Measurements from ENCODE around the gene ALAS1.

ALAS1 gene

DNA sequence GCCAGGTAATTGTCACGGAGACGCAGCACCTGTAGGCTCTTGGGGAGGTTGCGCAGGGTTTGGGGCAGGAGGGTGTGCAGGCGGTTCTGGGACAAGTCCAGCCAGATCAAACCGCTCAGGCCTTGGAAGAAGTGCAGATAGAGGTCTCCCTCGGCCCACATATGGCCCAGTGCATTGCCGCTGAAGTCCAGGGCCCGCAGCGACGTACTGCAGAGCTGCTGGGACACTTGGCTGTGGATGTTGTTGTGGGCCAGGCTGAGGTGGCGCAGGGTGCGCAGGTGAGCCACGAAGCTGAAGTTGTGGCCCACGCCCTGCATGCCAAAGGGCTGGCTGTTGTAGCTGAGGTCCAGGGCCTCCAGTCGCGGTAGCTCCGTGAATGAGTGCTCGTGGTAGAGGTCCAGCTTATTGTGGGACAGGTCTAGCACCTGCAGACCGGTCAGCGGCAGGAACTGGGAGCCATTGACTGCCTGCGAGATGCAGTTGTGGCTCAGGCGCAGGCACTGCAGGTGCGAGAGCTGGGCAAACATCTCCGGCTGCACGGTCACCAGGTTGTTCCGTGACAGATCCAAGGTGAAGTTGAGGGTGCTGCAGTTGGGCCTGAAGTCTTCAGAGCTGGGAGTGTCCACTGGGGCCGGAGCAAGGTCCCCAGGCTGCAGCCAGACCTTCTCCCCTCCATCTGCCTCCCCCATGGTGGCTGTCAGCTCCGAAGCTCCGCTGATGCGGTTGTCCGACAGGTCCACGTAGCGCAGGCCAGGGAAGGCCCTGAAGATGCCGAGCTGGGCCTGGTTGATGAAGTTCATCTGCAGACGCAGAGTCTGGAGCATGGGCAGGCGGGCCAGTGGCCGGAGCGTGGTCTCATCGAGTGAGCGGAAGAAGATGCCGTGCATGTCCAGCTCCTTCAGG, 24.6 kb downstream of the ALAS1 start:
- 95 to 96% methylated on average over 40 to 41 of the region's 41 CpGs for WGBS, 2 experiments (ENCODE audit: insufficient coverage in 2 of 2)
- H3K4me1 ChIP-seq (ENCODE audit: control insufficient read depth, insufficient read depth, low read length, poor library complexity, severe bottlenecking) = peaks cover 12% of the 10 kb centered on the region
- no peaks in the 10 kb centered on the region for H3K9me3 ChIP-seq (ENCODE audit: control insufficient read depth, low read length)
- H3K36me3 ChIP-seq (ENCODE audit: control insufficient read depth, insufficient read depth, low read length) = peaks cover 2% of the 10 kb centered on the region
- H3K4me3 ChIP-seq (ENCODE audit: extremely low read depth, insufficient read depth, low read length, poor library complexity, severe bottlenecking) = no peak overlapping the region
- H3K27ac ChIP-seq (ENCODE audit: low read depth, low read length, severe bottlenecking) = no peak overlapping the region

DNA sequence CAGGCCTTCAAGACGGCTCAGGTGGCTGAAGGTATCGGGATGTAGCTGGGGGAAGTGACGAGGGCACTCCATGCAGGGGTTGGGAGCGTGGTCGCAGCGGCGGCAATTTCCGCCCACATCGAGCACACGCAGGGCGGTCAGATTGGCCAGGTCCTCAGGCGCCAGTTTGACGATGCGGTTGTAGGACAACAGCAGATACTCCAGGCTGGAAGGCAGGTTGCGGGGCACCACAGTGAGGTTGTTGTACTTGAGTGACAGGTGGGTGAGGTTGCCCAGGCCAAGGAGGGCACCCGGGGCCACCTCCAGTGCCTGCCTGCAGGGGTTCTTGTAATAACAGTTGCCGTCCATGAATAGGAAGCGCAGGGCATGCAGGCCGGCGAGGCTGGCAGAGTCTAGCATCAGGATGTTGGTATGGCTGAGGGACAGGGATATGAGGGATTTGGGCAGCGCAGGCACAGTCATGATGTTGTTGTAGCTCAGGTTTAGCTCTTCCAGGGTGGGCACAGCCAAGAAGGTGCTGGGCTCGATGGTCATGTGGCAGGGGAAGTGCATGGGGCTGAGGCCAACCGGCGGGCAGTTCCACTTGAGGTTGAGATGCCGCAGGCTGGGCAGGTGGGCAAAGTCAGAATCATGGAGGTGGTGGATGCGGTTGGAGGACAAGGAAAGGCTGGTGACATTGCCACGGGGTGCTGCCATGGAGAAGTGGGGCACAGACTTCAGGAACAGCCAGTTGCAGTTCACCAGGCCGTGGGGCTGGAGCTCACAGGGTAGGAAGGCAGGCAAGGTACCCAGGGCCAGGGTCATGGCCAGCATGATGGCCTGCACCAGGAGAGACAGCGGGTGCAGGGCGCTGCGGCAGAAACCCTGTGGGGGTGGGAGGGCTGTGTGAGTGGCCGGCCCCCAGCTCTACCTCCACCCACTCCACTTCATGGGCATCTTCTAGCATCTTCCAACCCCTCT, 25.8 kb downstream of the ALAS1 start:
- peaks cover 5% of the 10 kb centered on the region for H3K4me1 ChIP-seq (ENCODE audit: control insufficient read depth, insufficient read depth, low read length, poor library complexity, severe bottlenecking)
- WGBS, 2 experiments (ENCODE audit: insufficient coverage in 2 of 2) = 93 to 94% methylated on average over 28 of the region's 32 CpGs
- H3K36me3 ChIP-seq (ENCODE audit: control insufficient read depth, insufficient read depth, low read length) = peaks cover 6% of the 10 kb centered on the region
- H3K4me3 ChIP-seq (ENCODE audit: extremely low read depth, insufficient read depth, low read length, poor library complexity, severe bottlenecking) = no peak overlapping the region
- no peaks in the 10 kb centered on the region for H3K9me3 ChIP-seq (ENCODE audit: control insufficient read depth, low read length)
- no peak overlapping the region for H3K27ac ChIP-seq (ENCODE audit: low read depth, low read length, severe bottlenecking)

DNA sequence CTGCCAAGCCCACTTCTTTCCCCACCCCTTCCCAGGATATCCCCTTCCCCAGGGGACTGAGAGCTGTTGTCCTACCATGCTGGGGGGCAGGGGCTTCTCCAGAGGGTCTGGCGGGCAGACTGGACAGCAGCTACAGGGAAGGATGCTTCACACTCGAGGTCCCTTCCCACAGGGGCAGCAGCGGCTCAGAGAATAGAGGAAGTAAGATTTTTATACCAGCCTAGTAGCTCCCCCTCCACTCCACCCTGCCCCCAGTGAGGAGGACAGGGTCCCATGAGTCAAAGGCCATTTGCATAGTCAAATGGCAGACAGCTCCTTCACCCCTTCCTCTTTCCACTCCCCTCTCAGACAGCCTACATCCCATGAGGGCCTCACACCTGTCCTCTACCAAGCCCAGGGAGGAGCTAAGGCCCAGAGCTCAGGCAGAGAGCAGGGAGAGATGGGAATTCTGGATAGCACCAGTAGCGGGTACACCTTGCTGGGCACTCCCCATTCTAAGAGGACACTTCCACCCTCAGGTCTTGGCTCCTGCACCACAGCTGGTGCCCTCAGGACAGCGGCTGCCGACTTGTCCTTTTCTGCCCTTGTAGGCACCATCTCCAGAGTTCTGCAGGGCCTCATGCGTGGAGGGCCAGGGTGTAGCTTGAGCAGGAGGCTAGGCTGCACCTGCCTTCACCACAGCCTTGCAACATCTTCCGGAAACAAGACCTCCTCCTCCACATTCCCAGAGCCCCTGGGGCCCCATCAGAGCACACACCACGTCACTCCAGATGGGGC, 27.7 kb downstream of the ALAS1 start, which contains the start of gene TLR9:
Gene TLR9, minus strand, starts transcription at position 194 of the 777 bp plus-strand sequence. Its CDS starts 116 bp downstream, at position 78.
- H3K9me3 ChIP-seq (ENCODE audit: control insufficient read depth, low read length) = no peaks in the 10 kb centered on the region
- H3K4me3 ChIP-seq (ENCODE audit: extremely low read depth, insufficient read depth, low read length, poor library complexity, severe bottlenecking) = no peak within 1 kb of the TSS
- H3K36me3 ChIP-seq (ENCODE audit: control insufficient read depth, insufficient read depth, low read length) = peaks cover 25% of the 10 kb centered on the region
- WGBS, 2 experiments (ENCODE audit: insufficient coverage in 2 of 2) = 92 to 98% methylated on average over 4 to 5 of the region's 9 CpGs
- H3K4me1 ChIP-seq (ENCODE audit: control insufficient read depth, insufficient read depth, low read length, poor library complexity, severe bottlenecking) = no peaks in the 10 kb centered on the region
- H3K27ac ChIP-seq (ENCODE audit: low read depth, low read length, severe bottlenecking) = no peak within 1 kb of the TSS

DNA sequence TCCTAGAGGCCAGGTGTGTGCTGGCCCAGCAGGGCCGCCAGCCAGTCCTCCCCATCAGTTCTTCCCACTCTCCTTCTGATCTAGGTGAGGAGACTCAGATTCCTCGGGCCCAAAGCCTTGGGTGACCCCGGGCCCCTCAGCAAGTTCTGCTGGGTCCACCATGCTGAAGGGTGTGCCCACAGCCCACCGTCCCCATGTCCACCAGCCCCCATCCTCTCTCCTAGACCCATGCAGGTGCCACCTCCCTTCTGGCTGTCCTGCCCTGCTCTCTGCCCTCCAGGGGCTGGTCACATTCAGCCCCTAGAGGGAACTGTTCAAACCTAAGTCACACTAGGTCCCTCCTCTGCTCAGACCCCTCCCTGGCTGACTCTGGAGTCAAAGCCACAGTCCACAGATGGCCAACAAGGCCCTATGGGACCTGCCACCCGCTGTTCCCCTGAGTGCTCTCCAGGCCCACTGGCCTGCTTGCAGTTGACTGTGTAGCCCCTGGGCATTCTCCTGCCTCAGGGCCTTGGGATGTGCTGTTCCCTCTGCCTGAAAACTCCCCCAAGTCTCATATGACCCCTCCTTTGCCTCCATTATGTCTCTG, 28.4 kb downstream of the ALAS1 start:
- H3K9me3 ChIP-seq (ENCODE audit: control insufficient read depth, low read length) = no peaks in the 10 kb centered on the region
- H3K4me1 ChIP-seq (ENCODE audit: control insufficient read depth, insufficient read depth, low read length, poor library complexity, severe bottlenecking) = no peaks in the 10 kb centered on the region
- no peak overlapping the region for H3K27ac ChIP-seq (ENCODE audit: low read depth, low read length, severe bottlenecking)
- 88 to 95% methylated on average over 5 of the region's 5 CpGs for WGBS, 2 experiments (ENCODE audit: insufficient coverage in 2 of 2)
- no peak overlapping the region for H3K4me3 ChIP-seq (ENCODE audit: extremely low read depth, insufficient read depth, low read length, poor library complexity, severe bottlenecking)
- H3K36me3 ChIP-seq (ENCODE audit: control insufficient read depth, insufficient read depth, low read length) = peaks cover 31% of the 10 kb centered on the region

DNA sequence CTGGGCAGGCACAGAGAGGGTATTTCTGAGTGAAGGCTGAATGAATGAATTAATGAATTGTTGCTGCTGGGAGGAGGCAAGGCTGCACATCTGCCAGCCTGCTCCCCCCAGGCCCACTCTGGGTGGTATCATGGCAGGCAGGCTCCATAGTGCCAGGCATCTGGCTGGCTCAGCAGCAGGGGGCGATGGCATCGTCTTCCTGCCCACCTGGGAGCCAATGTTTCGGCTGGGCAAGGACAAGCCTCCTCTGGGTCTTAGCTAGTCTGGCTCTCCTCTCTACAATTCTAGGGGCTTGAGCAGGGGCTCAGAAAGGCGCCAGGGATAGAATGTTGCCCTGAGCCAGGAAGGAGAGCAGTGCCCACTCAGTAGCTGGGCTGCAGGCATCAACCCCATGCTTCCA, 29.2 kb downstream of the ALAS1 start:
- Histone ChIP-seq H3K27ac (ENCODE audit: low read depth, low read length, severe bottlenecking) (no peak overlapping the region), H3K4me1 (ENCODE audit: control insufficient read depth, insufficient read depth, low read length, poor library complexity, severe bottlenecking) (no peaks in the 10 kb centered on the region), H3K9me3 (ENCODE audit: control insufficient read depth, low read length) (no peaks in the 10 kb centered on the region), H3K36me3 (ENCODE audit: control insufficient read depth, insufficient read depth, low read length) (peaks cover 36% of the 10 kb centered on the region), H3K4me3 (ENCODE audit: extremely low read depth, insufficient read depth, low read length, poor library complexity, severe bottlenecking) (no peak overlapping the region)
- 71 to 80% methylated on average over 3 of the region's 4 CpGs for WGBS, 2 experiments (ENCODE audit: insufficient coverage in 2 of 2)

DNA sequence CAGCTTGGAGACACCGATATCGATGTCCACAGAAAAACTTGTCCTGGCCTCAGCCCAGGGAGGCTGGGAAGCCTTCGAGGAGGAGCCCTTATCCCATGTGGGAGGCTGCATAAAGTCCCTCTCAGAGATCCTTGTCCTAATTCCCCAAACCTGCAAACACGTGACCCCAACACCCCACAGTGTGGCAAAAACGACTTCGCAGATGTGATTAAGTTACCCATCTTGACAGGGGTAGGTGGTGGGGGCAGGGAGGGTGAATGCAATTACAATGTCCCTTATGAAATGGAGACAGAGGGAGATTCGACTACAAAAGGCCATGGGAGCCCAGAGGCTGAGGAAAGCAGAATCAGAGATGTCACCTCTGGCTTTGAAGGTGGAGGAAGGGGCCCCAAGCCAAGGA, 29.8 kb downstream of the ALAS1 start:
- Histone ChIP-seq H3K9me3 (ENCODE audit: control insufficient read depth, low read length) (no peaks in the 10 kb centered on the region), H3K4me3 (ENCODE audit: extremely low read depth, insufficient read depth, low read length, poor library complexity, severe bottlenecking) (no peak overlapping the region), H3K4me1 (ENCODE audit: control insufficient read depth, insufficient read depth, low read length, poor library complexity, severe bottlenecking) (no peaks in the 10 kb centered on the region), H3K27ac (ENCODE audit: low read depth, low read length, severe bottlenecking) (no peak overlapping the region), H3K36me3 (ENCODE audit: control insufficient read depth, insufficient read depth, low read length) (peaks cover 40% of the 10 kb centered on the region)
- WGBS, 2 experiments (ENCODE audit: insufficient coverage in 2 of 2) = 87 to 97% methylated on average over 6 of the region's 7 CpGs

DNA sequence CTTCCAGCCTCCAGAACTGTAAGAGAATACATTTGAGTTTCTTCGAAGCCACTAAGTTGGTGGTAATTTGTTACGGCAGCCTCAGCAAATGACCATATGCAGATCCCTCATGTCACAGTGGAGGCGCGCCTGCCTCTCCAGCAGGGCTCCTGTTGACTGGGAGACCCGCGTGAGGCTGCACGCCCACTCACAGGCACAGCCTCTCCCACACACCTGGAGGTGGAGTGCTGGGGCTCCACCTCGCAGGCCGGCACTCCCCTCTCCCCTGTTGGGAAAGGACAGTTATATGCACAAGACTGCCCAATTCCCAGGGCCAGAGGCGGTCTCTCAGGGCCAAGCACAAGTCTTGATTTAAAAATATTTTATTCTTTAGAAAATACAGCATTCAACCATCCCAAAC, 30.3 kb downstream of the ALAS1 start:
- Histone ChIP-seq H3K9me3 (ENCODE audit: control insufficient read depth, low read length) (no peaks in the 10 kb centered on the region), H3K4me1 (ENCODE audit: control insufficient read depth, insufficient read depth, low read length, poor library complexity, severe bottlenecking) (no peaks in the 10 kb centered on the region), H3K27ac (ENCODE audit: low read depth, low read length, severe bottlenecking) (no peak overlapping the region), H3K4me3 (ENCODE audit: extremely low read depth, insufficient read depth, low read length, poor library complexity, severe bottlenecking) (no peak overlapping the region), H3K36me3 (ENCODE audit: control insufficient read depth, insufficient read depth, low read length) (peaks cover 43% of the 10 kb centered on the region)
- WGBS, 2 experiments (ENCODE audit: insufficient coverage in 2 of 2) = 88 to 96% methylated on average over 5 to 8 of the region's 10 CpGs

DNA sequence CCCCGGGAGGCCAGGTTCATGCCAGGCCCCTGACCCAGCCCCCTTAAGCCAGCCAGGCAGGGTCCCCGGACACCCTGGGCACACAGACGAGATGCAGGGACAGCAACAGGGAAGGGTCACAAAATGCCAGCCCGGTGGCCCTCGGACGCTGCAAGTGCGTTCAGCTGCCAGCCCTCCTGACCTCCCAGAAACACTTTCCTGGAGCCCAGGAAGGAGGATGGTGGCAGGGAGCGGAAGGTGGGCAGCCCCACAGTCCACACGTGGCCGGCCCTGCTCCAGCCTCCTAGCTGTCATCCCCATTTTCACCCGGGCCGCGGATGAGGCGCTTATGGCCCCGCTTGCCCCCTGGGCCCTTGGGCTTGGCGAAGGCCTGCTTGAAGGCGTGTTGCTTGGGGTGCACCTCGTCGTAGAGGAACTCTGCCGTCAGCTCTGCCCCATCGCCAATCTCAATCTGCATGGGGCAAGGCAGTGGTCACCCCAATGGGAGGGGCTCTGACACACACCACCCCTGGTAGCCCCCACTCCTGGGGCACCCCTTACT, 30.9 kb downstream of the ALAS1 start:
- Histone ChIP-seq H3K4me3 (ENCODE audit: extremely low read depth, insufficient read depth, low read length, poor library complexity, severe bottlenecking) (no peak overlapping the region), H3K9me3 (ENCODE audit: control insufficient read depth, low read length) (no peaks in the 10 kb centered on the region), H3K36me3 (ENCODE audit: control insufficient read depth, insufficient read depth, low read length) (peaks cover 45% of the 10 kb centered on the region), H3K4me1 (ENCODE audit: control insufficient read depth, insufficient read depth, low read length, poor library complexity, severe bottlenecking) (no peaks in the 10 kb centered on the region), H3K27ac (ENCODE audit: low read depth, low read length, severe bottlenecking) (no peak overlapping the region)
- 95 to 96% methylated on average over 14 to 19 of the region's 21 CpGs for WGBS, 2 experiments (ENCODE audit: insufficient coverage in 2 of 2)

DNA sequence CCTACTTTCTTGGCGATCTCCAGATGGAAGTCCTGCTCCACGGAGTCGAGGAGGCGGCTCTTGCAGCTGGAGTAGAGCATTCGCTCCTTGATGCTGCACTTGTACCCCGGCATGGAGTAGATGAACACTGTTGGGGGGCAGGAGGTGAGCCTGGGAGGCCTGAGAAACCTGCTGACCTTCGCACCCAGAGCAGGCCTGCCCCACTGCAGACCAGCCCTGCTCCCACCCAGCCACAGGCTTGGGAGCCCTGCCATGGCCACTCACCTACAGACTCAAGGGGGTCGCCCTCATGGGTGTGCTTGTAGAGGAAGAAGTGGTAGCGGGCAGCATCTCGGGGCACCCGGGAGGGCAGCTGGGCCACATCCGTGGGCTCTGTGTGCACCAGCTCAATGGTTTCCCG, 31.7 kb downstream of the ALAS1 start:
- Histone ChIP-seq H3K4me1 (ENCODE audit: control insufficient read depth, insufficient read depth, low read length, poor library complexity, severe bottlenecking) (no peaks in the 10 kb centered on the region), H3K9me3 (ENCODE audit: control insufficient read depth, low read length) (no peaks in the 10 kb centered on the region), H3K4me3 (ENCODE audit: extremely low read depth, insufficient read depth, low read length, poor library complexity, severe bottlenecking) (no peak overlapping the region), H3K36me3 (ENCODE audit: control insufficient read depth, insufficient read depth, low read length) (peaks cover 54% of the 10 kb centered on the region), H3K27ac (ENCODE audit: low read depth, low read length, severe bottlenecking) (no peak overlapping the region)
- WGBS, 2 experiments (ENCODE audit: insufficient coverage in 2 of 2) = 95 to 97% methylated on average over 10 to 11 of the region's 13 CpGs
